Activated CD4-positive, alpha-beta T cell treated with anti-CD3 and anti-CD28 coated beads, Interleukin-2, amount 50 U/mL, for 1 hour (primary cell): ENCODE data around the gene MYO18A.
A peak's percentile ranks its signal among the peaks of the same experiment; 100 is the strongest.
"Not testable (repeated sequence)": the region's sequence is repeated elsewhere in the genome, so short reads cannot be mapped to it uniquely, and the experiment has no call there.

ENCODE experiments used
- DNase-seq: peaks from one replicate; pipeline ENCODE4 v3.0.0-alpha.2; 2020

MYO18A gene

GRCh38 chr17:29147228-29147627, 33.0 kb downstream of the MYO18A start:
- DNase-seq, result not testable (repeated sequence)

DNA sequence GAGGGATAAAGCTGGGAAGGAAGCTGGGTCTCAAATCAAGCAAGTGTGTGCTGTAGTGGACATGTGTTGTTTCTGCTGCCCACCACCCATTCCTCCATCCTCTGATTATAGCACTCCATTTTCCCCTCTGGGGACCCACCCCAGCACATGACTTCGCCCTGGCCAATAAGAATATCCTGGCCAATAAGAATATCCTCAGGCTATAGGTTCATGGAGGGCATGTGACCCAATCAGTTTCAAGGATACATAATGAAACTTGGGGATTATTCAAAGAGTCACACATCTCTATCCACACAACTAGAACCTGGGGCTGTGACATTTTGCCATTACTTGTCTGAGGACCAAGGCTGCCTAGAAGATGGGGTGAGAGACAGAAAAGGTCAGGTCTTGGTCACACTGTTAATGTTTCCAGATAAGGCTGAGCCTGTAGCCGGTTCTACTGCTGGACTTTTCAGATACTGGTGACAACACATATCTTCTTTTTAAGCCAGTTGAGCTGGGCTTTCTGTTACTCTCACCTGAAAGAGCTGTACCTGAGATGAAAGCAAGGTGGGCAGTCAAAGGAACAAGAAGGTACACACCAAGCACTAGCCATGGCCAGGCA, 33.7 kb downstream of the MYO18A start:
- no peak for DNase-seq

DNA sequence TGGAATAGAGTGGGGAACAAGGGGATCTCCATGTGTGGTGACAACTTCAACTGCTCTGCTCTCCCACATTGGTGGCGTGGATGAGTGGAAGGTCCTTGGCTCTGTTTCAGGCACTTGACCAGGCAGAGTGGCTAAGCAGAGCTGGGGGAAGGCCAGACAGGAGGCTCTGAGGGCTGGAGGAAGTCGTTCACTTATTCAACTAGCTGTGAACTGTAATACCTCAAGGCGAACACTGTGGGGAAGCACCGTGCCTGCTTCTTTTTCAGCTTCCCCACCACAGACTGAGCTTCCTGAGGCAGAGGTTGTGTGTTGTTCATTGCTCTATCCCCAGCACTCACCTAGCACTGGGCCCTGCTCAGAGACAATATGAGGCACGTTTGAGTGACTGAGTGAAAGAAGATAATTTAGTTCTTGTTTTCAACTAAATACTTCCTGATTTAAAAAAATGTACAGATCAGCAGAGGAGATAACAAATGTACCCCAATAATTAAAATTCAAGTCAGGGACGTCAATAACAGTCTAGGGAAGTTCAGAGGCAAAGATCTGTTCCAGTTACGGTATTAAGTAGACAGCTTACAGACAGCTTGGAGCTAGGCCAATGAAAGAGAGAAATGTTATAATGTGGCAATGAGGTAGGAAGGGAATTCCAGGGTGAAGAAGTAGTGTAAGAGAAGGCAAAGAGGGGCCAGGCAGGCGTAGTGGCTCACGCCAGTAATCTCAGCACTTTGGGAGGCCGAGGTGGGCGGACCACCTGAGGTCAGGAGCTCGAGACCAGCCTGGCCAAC, 34.7 kb downstream of the MYO18A start:
- peak; percentile 66 for DNase-seq

DNA sequence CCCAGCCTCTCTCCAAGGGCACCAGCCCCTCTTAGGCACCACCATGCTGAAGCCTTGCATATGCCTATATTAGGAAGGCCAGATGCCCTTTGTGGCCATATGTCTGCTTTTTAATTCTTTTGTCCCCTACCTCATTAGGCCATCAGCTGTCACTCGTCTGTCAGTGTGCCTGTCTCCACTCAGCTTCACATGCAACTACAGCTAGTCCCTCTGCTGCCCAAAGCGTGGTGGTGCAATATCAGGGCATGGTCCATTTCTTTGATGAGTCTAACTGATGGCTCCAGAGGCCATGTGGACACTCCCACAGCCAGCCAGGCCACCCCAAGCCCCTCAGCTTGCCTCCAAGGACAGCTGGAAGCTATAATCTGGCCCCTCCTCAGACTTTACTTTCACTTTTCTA, 36.3 kb downstream of the MYO18A start:
- no peak for DNase-seq

DNA sequence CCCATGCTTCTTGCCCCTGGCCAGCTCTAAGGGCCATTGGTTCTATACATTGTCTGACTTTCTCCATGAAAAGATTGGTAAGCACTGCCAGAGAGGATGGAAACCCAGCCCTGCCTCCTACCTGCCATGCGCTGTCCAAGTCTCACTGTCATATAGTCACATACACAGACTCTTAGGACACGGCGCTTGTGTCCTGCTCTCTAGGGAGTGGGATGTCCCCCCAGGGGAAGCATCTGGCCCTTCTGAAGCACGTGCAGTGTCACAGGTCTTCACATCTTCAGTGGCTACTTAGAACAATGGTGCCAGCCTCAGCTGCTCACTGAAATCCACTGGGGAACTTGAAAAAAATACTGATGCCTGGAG, 38.7 kb downstream of the MYO18A start:
- DNase-seq, result no peak

GRCh38 chr17:29140631-29141513, 39.3 kb downstream of the MYO18A start:
- peak; percentile 63 for DNase-seq

DNA sequence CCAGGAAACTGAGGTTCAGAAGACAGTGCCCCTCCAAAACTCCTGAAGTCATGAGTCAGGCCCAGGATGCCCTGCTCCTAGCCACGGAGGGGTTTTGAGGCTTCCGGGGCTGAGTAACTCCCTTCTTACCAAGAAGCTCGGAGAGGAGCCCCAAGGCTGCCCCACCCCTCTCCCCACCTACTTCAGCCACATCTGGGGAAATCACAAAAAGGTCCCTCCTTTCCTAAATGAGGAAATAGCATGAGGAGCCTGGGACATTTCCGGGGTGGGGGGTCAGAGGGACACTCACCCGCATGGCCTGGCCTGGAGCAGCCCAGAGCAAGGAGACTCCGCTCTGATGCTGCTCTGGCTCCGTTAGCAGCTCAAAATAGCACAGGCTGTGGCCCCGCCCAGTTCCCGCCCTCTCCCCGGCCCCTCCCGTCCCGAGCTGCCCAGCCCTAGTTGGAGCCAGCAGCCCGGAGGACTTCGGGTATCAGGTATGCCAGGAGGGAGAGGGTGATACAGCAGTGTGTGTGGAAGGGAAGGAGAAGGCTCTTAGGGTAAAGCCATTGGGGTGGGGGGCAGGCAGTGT, 40.1 kb downstream of the MYO18A start:
- DNase-seq, result peak; percentile 72

- DNase-seq, result no peak
These were observed 41.1 kb downstream of the MYO18A start for GRCh38 chr17:29138971-29139691.

DNA sequence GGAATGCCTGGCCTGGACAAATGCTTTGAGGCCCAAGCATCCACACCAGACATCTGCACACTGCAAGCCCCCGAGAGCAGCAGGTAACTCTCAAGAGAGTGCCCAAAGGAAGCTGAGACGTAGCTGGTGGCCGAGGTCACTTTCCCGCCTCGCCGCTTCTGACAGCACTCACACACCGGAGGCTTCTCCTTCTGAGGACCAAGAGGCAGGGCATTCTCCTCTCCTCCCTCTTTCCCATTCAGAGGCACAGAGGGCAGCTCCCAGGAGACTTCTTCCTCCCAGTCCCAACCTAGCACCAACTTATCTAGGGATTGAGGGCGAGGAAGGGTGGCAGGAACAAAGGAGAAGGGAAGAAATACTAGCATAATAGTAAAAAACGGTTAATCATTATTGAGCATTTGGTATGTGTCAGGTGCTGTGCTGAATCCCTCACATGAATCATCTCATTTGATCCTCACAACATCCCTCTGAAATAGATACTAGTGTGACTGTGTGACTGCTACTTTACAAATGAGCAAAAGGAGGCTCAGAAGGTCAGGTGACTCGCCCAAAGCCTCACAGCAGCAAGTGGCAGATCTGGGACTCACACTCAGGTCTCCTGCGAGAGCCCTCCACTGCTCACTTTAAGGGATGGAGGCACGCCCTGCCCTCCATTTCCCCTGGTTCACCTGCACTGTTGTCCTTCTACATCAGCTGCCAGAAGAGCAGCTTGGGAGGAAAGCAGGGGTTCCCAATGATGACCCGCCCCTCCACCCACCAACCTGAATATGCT, 41.8 kb downstream of the MYO18A start:
- peak; percentile 40 for DNase-seq

- DNase-seq, result no peak
These were observed 43.0 kb downstream of the MYO18A start for GRCh38 chr17:29136998-29137730.

DNA sequence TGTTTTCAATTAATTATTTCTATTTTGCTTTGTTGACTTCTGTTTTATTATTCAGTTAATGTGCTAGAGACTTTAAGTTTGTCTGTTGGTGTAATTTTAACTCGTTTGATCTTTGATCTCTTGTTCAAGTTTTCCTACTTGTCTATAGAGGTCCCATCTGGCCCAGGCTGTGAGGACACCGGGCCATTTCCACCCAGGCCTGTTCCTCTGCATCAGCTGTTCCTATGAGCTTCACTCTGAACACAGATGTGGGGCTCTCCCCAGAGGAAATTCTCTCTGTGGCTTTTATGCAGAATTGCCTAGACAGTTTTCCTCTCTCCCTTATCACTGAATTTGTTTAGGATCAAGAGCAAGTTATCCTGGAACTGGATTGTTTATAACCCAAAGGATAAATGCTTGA, 44.7 kb downstream of the MYO18A start:
- no peak for DNase-seq

- no peak for DNase-seq
These were observed 47.0 kb downstream of the MYO18A start for GRCh38 chr17:29133121-29133713.

DNA sequence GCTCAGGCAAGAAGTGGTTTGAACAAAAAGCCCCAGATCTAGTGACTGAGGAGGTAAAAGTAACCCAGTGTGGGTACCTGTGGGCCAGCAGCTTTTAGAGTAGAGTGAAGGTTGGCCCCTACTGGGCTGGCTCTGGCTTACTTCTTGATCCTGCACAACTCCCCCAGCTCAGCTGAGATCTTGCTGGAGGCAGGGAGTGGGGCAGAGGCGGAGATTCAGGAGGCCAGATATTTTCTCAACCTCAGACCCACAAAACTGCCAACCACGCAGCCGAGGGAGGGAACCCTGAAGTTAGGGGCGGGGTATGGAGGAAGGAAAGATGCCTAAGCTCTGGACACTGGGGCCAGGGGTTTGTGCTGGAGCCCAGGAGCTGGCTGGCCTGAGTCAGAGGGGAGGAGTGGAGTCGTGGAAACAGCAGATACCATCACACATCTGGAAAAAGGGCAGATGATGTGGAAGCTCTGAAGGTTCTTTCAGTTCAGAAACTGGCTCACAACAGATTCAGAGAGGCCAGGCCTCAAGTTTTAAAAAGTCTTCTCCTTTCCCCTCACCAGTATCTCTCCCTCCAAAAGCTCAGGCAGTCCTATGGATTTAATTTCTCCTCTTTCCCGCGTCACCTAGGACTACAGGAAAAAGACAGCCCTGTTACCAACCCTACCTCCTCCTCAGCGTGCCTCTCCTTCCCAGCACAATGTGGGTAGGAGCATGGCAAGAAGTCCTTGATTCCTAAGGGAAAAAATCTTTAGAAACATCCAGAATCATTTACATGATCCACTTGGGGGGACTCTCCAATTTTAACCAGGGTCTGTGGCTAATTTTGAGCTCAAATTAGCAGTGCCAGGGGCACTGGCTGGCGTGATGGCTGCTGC, 48.1 kb downstream of the MYO18A start:
- no peak for DNase-seq

DNA sequence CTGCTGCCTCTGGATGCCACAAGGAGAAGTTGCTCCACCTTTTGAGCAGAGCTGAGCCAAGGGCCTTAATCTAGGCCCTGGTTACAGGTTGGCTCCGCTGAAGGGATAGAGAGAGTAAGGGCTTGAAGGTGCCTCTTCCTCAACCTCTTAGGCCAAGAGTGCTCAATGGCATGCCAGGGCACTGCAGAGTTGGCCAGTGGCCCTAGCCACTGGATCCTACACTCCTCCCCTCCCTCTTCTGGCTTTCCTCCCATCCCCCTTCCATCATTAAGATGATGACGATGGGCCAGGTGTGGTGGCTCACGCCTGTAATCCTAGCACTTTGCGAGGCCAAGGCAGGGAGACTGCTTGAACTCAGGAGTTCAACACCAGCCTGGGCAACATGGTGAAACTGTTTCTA, 50.5 kb downstream of the MYO18A start:
- DNase-seq, result no peak

- no peak for DNase-seq
These were observed 52.4 kb downstream of the MYO18A start for GRCh38 chr17:29127840-29128239.

DNA sequence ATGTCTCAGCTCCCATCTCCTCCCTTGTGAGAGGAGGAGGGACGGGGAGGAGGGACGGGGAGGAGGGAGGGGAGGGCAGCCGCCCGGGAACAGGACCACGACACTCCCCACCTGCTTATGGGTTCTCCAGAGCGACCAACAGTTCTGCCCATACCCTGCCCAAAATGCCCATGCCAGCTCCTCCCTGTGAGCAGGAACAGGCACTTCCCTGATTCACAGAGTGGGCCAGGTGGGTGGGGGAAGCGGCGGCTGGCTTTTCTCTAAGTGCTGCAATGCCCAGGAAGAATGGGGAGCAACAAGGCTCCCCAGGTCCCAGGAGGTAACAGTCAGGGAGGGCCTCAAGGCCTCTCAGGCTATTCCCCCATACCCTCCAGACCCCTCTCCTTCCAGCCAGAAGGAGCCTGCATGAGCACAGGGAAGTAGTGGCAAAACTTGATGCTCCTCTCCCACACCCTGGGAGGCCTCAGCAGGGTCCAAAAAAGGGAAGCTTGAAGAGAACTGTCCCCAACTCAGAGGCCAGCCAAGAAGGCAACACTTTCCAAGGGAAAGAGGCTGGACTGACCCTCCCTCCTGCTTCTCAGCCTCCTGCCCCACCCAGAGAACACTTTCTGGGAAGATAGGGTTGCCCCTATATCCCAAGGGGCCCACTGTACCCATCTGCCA, 53.8 kb downstream of the MYO18A start:
- DNase-seq, result no peak

DNA sequence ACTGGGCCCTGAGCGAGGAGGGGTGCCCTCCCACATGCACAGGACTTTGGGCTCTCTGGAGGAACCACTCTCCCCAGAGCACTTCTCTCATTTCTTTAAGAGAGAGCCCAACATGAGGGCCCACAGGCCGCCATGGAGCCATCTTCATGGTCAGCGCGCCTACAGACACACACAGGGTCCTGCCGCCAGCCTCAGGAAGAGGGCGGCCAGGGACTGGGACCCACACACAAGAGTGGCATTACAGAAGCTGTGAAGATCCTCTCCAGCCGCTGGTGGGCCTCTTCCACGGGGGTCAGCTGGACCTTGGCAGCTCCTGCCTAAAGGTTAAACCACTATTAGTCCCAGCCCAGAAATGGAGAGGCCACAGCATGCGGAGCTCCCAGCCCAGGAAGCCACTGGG, 54.5 kb downstream of the MYO18A start:
- no peak for DNase-seq

DNA sequence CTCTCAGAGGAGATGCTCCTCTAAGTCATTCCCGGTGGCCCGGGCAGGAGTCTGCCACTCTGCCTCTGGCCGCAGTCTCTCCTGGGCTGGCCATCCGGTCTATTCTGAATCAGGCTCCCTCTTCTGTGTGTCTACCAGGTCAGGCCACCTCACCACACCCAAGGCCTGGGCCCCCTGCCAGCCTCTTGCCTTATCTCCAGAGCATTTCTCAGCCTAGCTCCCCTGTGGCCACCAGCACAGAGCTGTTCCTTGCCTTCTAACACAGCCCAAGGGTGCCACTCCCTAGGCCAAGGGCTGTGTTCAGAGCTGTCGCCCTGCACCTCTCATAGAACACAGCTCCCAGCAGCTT, 55.3 kb downstream of the MYO18A start:
- no peak for DNase-seq
